SU-DHL-6 (cell line): ENCODE data around the gene TUBA4B.
A peak's percentile ranks its signal among the peaks of the same experiment; 100 is the strongest.

Experiments used
- H2AFZ ChIP-seq: fragments of 200-600 bp; sonication (generic); 2 replicates; pipeline ENCODE4 v1.6.1; 2014; ENCODE audit warnings: low read depth, mild to moderate bottlenecking, moderate library complexity, mixed read lengths, antibody characterized with exemption, low read length; ENCODE audit not compliant: severe bottlenecking
- H3F3A ChIP-seq: fragments of 200-600 bp; shearing (Covaris generic); 2 replicates; pipeline ENCODE4 v1.6.0; 2016; ENCODE audit warnings: antibody characterized with exemption, mild to moderate bottlenecking; ENCODE audit not compliant: insufficient read depth
- H3K27ac ChIP-seq: fragments of 200-600 bp; sonication (generic); 2 replicates; pipeline ENCODE4 v1.5.1; 2016; ENCODE audit warnings: low read depth, mild to moderate bottlenecking, low read length, moderate library complexity, mixed read lengths
- H3K27me3 ChIP-seq: fragments of 200-600 bp; sonication (generic), shearing (Covaris generic); 2 replicates; pipeline ENCODE4 v1.6.0; 2014; ENCODE audit warnings: mild to moderate bottlenecking, low read length
- H3K36me3 ChIP-seq: fragments of 200-600 bp; sonication (generic); 2 replicates; pipeline ENCODE4 v1.6.1; 2014; ENCODE audit warnings: mild to moderate bottlenecking, low read length, mixed read lengths
- H3K4me2 ChIP-seq: fragments of 300-600, 200-600 bp; shearing (Covaris generic), sonication (generic); 2 replicates; pipeline ENCODE4 v1.6.0; 2014; ENCODE audit warnings: low read length, low read depth, mild to moderate bottlenecking; ENCODE audit not compliant: poor library complexity, severe bottlenecking
- H3K4me3 ChIP-seq: fragments of 200-600 bp; sonication (generic); 2 replicates; pipeline ENCODE4 v1.5.1; 2014; ENCODE audit warnings: antibody characterized with exemption, low read length, mild to moderate bottlenecking, mixed read lengths; ENCODE audit not compliant: insufficient read depth, poor library complexity, severe bottlenecking
- H3K79me2 ChIP-seq: fragments of 200-600 bp; sonication (generic); 2 replicates; pipeline ENCODE4 v1.6.1; 2014; ENCODE audit warnings: mild to moderate bottlenecking, low read length, moderate library complexity; ENCODE audit not compliant: insufficient read depth
- H3K9ac ChIP-seq: fragments of 200-600 bp; sonication (generic); 2 replicates; pipeline ENCODE4 v1.7.0; 2014; ENCODE audit warnings: mild to moderate bottlenecking, low read length
- H3K9me2 ChIP-seq: fragments of 200-600 bp; sonication (generic); replicated peaks from 2 replicates; pipeline ENCODE4 v1.6.1; 2014; ENCODE audit warnings: low read length; ENCODE audit not compliant: insufficient read depth
- H3K9me3 ChIP-seq: fragments of 200-600 bp; sonication (generic); 2 replicates; pipeline ENCODE4 v1.6.1; 2014; ENCODE audit warnings: low read length, mixed read lengths; ENCODE audit not compliant: insufficient read depth
- H4K20me1 ChIP-seq: fragments of 200-600 bp; sonication (generic); 2 replicates; pipeline ENCODE4 v1.6.1; 2014; ENCODE audit warnings: low read depth, mild to moderate bottlenecking, antibody characterized with exemption, low read length, moderate library complexity, mixed read lengths
- EZH2phosphoT487 ChIP-seq: fragments of 200-600 bp; sonication (generic), shearing (Covaris generic); conservative IDR thresholded peaks from 2 replicates; pipeline ENCODE4 v1.6.1; 2018; ENCODE audit warnings: mild to moderate bottlenecking, antibody characterized with exemption, low read length, moderate library complexity, mixed read lengths
- TF ChIP-seq, protein P1 (sequence below): fragments of 200-600 bp; sonication (generic); IDR thresholded peaks from one replicate; pipeline ENCODE4 v1.5.1; 2017; ENCODE audit warnings: antibody characterized with exemption, mild to moderate bottlenecking, low read length, moderate library complexity; ENCODE audit not compliant: insufficient read depth, poor library complexity, severe bottlenecking

Gene TUBA4B

DNA sequence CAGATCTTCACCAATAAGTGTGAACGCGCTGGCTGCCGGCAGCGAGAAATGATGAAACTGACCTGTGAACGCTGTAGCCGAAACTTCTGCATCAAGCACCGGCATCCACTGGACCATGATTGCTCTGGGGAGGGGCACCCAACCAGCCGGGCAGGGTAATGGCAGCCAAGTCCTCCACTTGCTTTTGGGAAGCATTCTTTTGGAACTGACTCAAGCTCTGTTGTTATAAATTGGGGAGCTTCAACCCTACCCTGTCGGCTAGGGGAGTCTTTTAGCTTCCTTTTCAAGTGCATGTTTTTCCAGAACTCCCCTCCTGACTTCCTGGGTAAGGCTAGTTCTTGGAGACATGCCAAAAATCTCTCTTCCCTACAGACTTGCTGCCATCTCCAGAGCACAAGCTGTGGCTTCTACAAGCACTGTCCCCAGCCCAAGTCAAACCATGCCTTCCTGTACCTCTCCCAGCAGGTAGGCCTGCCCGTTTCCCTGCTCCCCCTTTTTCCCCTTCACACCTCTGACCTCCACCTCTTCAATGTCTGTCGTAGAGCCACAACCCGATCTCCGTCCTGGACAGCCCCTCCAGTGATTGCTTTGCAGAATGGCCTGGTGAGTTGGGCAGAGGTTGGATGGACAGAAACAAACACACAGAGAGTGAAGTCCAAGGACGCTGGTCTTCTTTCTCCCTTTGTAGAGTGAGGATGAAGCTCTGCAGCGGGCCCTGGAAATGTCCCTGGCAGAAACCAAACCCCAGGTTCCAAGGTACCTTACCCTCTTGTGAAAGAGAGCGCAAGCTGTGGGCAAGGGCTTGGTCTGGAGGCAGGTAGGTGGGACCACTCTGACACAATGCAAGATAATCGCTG is 44.9 kb upstream of the TUBA4B start:
- H3K4me2 ChIP-seq = no peak overlapping the region
- H3K4me3 ChIP-seq = no peak overlapping the region
- TF ChIP-seq, protein P1, sequence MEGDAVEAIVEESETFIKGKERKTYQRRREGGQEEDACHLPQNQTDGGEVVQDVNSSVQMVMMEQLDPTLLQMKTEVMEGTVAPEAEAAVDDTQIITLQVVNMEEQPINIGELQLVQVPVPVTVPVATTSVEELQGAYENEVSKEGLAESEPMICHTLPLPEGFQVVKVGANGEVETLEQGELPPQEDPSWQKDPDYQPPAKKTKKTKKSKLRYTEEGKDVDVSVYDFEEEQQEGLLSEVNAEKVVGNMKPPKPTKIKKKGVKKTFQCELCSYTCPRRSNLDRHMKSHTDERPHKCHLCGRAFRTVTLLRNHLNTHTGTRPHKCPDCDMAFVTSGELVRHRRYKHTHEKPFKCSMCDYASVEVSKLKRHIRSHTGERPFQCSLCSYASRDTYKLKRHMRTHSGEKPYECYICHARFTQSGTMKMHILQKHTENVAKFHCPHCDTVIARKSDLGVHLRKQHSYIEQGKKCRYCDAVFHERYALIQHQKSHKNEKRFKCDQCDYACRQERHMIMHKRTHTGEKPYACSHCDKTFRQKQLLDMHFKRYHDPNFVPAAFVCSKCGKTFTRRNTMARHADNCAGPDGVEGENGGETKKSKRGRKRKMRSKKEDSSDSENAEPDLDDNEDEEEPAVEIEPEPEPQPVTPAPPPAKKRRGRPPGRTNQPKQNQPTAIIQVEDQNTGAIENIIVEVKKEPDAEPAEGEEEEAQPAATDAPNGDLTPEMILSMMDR = no peak
- TF ChIP-seq EZH2phosphoT487 = no peak
- no peaks in the 10 kb centered on the region for H3K79me2 ChIP-seq
- no peak overlapping the region for H2AFZ ChIP-seq
- H3K27me3 ChIP-seq = no peaks in the 10 kb centered on the region
- H3K36me3 ChIP-seq = no peaks in the 10 kb centered on the region
- H3K9me2 ChIP-seq = no peaks in the 10 kb centered on the region
- no peaks in the 10 kb centered on the region for H3K9me3 ChIP-seq
- H4K20me1 ChIP-seq = no peaks in the 10 kb centered on the region
- peak overlapping the region; percentile 68; the same call in 1 of the 2 replicates for H3K9ac ChIP-seq
- H3K27ac ChIP-seq = no peak overlapping the region
- H3F3A ChIP-seq = no peaks in the 10 kb centered on the region

- Histone ChIP-seq H3K4me3 (no peak overlapping the region), H3K4me2 (no peak overlapping the region), H3K36me3 (no peaks in the 10 kb centered on the region), H3F3A (no peaks in the 10 kb centered on the region), H3K9me2 (no peaks in the 10 kb centered on the region), H3K27ac (no peak overlapping the region), H2AFZ (no peak overlapping the region), H3K79me2 (no peaks in the 10 kb centered on the region), H3K9ac (no peak overlapping the region), H3K9me3 (no peaks in the 10 kb centered on the region), H4K20me1 (no peaks in the 10 kb centered on the region), H3K27me3 (no peaks in the 10 kb centered on the region)
- no peak for TF ChIP-seq EZH2phosphoT487
- TF ChIP-seq, protein P1 = no peak
Measured at GRCh38 chr2:219209236-219210195, 43.5 kb upstream of the TUBA4B start.

DNA sequence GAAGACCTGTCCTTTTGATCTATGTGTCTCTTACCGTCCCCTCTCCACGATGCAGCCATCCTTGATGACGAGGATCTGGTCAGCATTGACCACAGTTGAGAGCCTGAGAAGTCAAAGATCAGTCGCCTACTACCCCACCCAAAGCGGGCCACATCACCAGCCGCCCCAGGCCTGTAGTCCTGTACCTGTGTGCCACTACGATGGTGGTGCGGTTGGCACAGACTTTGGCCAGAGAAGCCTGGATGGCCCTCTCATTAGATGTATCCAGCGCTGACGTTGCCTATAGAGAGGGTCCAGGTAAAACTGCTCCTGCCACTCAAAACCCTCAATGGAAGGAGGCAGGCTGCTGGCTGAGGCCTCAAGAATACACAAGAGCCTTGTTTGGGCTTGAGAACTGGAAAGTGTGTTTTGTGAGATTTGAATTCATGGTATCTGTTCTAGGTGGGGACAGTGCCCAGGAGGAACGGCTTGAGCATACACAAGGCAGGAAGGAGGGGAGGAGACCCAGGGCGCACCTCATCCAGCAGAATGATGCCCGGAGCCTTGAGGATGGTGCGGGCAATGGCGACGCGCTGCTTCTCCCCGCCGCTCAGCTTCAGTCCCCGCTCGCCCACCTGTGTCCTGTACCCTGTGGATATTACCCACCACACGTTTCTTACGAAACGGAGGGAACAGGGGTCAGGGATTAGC is 42.7 kb upstream of the TUBA4B start:
- H3K36me3 ChIP-seq = no peaks in the 10 kb centered on the region
- no peak overlapping the region for H3K4me2 ChIP-seq
- no peaks in the 10 kb centered on the region for H3F3A ChIP-seq
- H3K9me2 ChIP-seq = no peaks in the 10 kb centered on the region
- H3K27me3 ChIP-seq = no peaks in the 10 kb centered on the region
- H4K20me1 ChIP-seq = no peaks in the 10 kb centered on the region
- no peak overlapping the region for H3K27ac ChIP-seq
- no peaks in the 10 kb centered on the region for H3K9me3 ChIP-seq
- H2AFZ ChIP-seq = no peak overlapping the region
- no peaks in the 10 kb centered on the region for H3K79me2 ChIP-seq
- H3K9ac ChIP-seq = no peak overlapping the region
- H3K4me3 ChIP-seq = no peak overlapping the region
- TF ChIP-seq, protein P1 = no peak
- no peak for TF ChIP-seq EZH2phosphoT487
